Hepatocyte (in vitro differentiated cells): ENCODE data around the gene KRT85. TPM values are rescaled to one million over a fixed set of nuclear protein-coding genes. Genes with fewer than 3 reads are reported as not detected.

ENCODE experiments used
- DNase-seq: peaks from one replicate; pipeline ENCODE4 v3.0.0-alpha.2; 2016; ENCODE audit warnings: low spot score
- H2AFZ ChIP-seq: fragments of 200-600 bp; sonication (generic); 2 replicates; pipeline ENCODE4 v1.6.0; 2016; ENCODE audit warnings: antibody characterized with exemption, mild to moderate bottlenecking
- H3K27ac ChIP-seq: fragments of 200-600 bp; sonication (generic); 2 replicates; pipeline ENCODE4 v1.5.1; 2016; ENCODE audit warnings: mild to moderate bottlenecking
- H3K27me3 ChIP-seq: fragments of 200-600 bp; sonication (generic); 2 replicates; pipeline ENCODE4 v1.6.1; 2016
- H3K36me3 ChIP-seq: fragments of 200-600 bp; sonication (generic); replicated peaks from 2 replicates; pipeline ENCODE4 v1.5.1; 2016; ENCODE audit warnings: low read depth; ENCODE audit not compliant: insufficient read depth
- H3K4me1 ChIP-seq: fragments of 200-600 bp; sonication (generic); 2 replicates; pipeline ENCODE4 v1.5.1; 2016; ENCODE audit warnings: mild to moderate bottlenecking, moderate library complexity; ENCODE audit not compliant: insufficient read depth
- H3K4me2 ChIP-seq: fragments of 200-600 bp; sonication (generic); 2 replicates; pipeline ENCODE4 v1.6.0; 2016
- H3K4me3 ChIP-seq: fragments of 200-600 bp; sonication (generic); 2 replicates; pipeline ENCODE4 v1.5.1; 2016; ENCODE audit warnings: mild to moderate bottlenecking
- H3K79me2 ChIP-seq: fragments of 200-600 bp; sonication (generic); 2 replicates; pipeline ENCODE4 v1.6.0; 2017; ENCODE audit warnings: mild to moderate bottlenecking
- H3K9me2 ChIP-seq: fragments of 200-600 bp; sonication (generic); replicated peaks from 2 replicates; pipeline ENCODE4 v1.6.0; 2017; ENCODE audit warnings: mild to moderate bottlenecking; ENCODE audit not compliant: insufficient read depth
- H3K9me3 ChIP-seq: fragments of 200-600 bp; sonication (generic); 2 replicates; pipeline ENCODE4 v1.5.1; 2016; ENCODE audit warnings: low read depth, mild to moderate bottlenecking
- H4K20me1 ChIP-seq: fragments of 200-600 bp; sonication (generic); 2 replicates; pipeline ENCODE4 v1.6.0; 2016; ENCODE audit warnings: mild to moderate bottlenecking; ENCODE audit not compliant: insufficient read depth, poor library complexity, severe bottlenecking
- EZH2 ChIP-seq: fragments of 200-600 bp; sonication (generic); IDR thresholded peaks from 2 replicates; pipeline ENCODE4 v1.6.1; 2016; ENCODE audit warnings: antibody characterized with exemption, mild to moderate bottlenecking, borderline replicate concordance
- EZH2phosphoT487 ChIP-seq: fragments of 200-600 bp; sonication (generic); IDR thresholded peaks from one replicate; pipeline ENCODE4 v1.6.1; 2018; ENCODE audit warnings: antibody characterized with exemption, mild to moderate bottlenecking, low read depth, moderate library complexity; ENCODE audit not compliant: unreplicated experiment, severe bottlenecking
- WGBS: methylation state at CpG from one replicate; pipeline ENCODE4 v1.1.6; 2016; ENCODE audit warnings: low lambda C conversion rate; ENCODE audit errors: missing lambda C conversion rate; 5-methylcytosine and 5-hydroxymethylcytosine counted together
- polyA plus RNA-seq: library from polyadenylated mRNA; unstranded; fragments of >200 nt; fragmentation: Nextera tagmentation; extraction: Ambion mirVana; gene quantifications from 2 replicates; pipeline ENCODE4 v1.2.1, GENCODE V29; 2016
- total RNA-seq: library from RNA; depleted of rRNA; stranded (reverse); fragments of >200 nt; gene quantifications from 2 replicates; pipeline ENCODE4 v1.2.3, GENCODE V29; 2014
- TF ChIP-seq, protein P1 (sequence below): fragments of 200-600 bp; sonication (generic); IDR thresholded peaks from 2 replicates; pipeline ENCODE4 v1.5.1; 2016; ENCODE audit warnings: antibody characterized with exemption, mild to moderate bottlenecking; ENCODE audit not compliant: poor library complexity

The KRT85 gene
- total and polyA plus RNA-seq, 2 experiments from 2014 or later, result not detected

- no peaks in the 10 kb centered on the region for H3K9me2 ChIP-seq
- no peaks in the 10 kb centered on the region for H3K4me1 ChIP-seq
- H3K79me2 ChIP-seq, result no peaks in the 10 kb centered on the region
- H4K20me1 ChIP-seq, result no peaks in the 10 kb centered on the region
- H3K36me3 ChIP-seq, result no peaks in the 10 kb centered on the region
- no peak overlapping the region for H3K4me3 ChIP-seq
- 91% methylated on average over 3 of the region's 3 CpGs for WGBS
- H3K4me2 ChIP-seq, result no peak overlapping the region
- no peak overlapping the region for H2AFZ ChIP-seq
- no peak overlapping the region for H3K27ac ChIP-seq
- no peaks in the 10 kb centered on the region for H3K27me3 ChIP-seq
- H3K9me3 ChIP-seq, result no peaks in the 10 kb centered on the region
- no peak for DNase-seq
- no peak for TF ChIP-seq EZH2
Measured at GRCh38 chr12:52383331-52383730, 16.1 kb upstream of the KRT85 start.

- 89% methylated on average over 2 of the region's 2 CpGs for WGBS
- no peak overlapping the region for H3K27ac ChIP-seq
Measured at GRCh38 chr12:52382854-52383253, 15.6 kb upstream of the KRT85 start.

GRCh38 chr12:52381206-52381605 lies 13.9 kb upstream of the KRT85 start:
- TF ChIP-seq, protein P1, sequence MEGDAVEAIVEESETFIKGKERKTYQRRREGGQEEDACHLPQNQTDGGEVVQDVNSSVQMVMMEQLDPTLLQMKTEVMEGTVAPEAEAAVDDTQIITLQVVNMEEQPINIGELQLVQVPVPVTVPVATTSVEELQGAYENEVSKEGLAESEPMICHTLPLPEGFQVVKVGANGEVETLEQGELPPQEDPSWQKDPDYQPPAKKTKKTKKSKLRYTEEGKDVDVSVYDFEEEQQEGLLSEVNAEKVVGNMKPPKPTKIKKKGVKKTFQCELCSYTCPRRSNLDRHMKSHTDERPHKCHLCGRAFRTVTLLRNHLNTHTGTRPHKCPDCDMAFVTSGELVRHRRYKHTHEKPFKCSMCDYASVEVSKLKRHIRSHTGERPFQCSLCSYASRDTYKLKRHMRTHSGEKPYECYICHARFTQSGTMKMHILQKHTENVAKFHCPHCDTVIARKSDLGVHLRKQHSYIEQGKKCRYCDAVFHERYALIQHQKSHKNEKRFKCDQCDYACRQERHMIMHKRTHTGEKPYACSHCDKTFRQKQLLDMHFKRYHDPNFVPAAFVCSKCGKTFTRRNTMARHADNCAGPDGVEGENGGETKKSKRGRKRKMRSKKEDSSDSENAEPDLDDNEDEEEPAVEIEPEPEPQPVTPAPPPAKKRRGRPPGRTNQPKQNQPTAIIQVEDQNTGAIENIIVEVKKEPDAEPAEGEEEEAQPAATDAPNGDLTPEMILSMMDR, result no peak
- TF ChIP-seq EZH2 (no peak), EZH2phosphoT487 (no peak)
- Histone ChIP-seq H3K4me3 (no peak overlapping the region), H3K9me3 (no peaks in the 10 kb centered on the region), H3K27me3 (no peaks in the 10 kb centered on the region), H4K20me1 (no peaks in the 10 kb centered on the region), H3K4me1 (no peaks in the 10 kb centered on the region), H2AFZ (no peak overlapping the region), H3K79me2 (no peaks in the 10 kb centered on the region), H3K9me2 (no peaks in the 10 kb centered on the region), H3K27ac (no peak overlapping the region), H3K4me2 (no peak overlapping the region), H3K36me3 (no peaks in the 10 kb centered on the region)
- no peak for DNase-seq
- WGBS, result 94% methylated on average over 7 of the region's 8 CpGs

More at GRCh38 chr12:52382854-52383253, 15.6 kb upstream of the KRT85 start:
- H3K9me2 ChIP-seq, result no peaks in the 10 kb centered on the region
- no peak overlapping the region for H3K4me2 ChIP-seq
- no peaks in the 10 kb centered on the region for H3K36me3 ChIP-seq
- no peak overlapping the region for H2AFZ ChIP-seq
- H3K4me1 ChIP-seq, result no peaks in the 10 kb centered on the region
- no peaks in the 10 kb centered on the region for H3K79me2 ChIP-seq
- TF ChIP-seq EZH2, result no peak
- TF ChIP-seq, protein P1, result no peak
- no peaks in the 10 kb centered on the region for H4K20me1 ChIP-seq
- H3K9me3 ChIP-seq, result no peaks in the 10 kb centered on the region
- no peak overlapping the region for H3K4me3 ChIP-seq
- H3K27me3 ChIP-seq, result no peaks in the 10 kb centered on the region
- no peak for DNase-seq

GRCh38 chr12:52380271-52380694 lies 13.0 kb upstream of the KRT85 start:
- H3K9me2 ChIP-seq, result no peaks in the 10 kb centered on the region
- H3K27me3 ChIP-seq, result no peaks in the 10 kb centered on the region
- H3K79me2 ChIP-seq, result no peaks in the 10 kb centered on the region
- no peak for TF ChIP-seq EZH2phosphoT487
- no peak for TF ChIP-seq EZH2
- TF ChIP-seq, protein P1, result peak; percentile 45
- H3K36me3 ChIP-seq, result no peaks in the 10 kb centered on the region
- H3K9me3 ChIP-seq, result no peaks in the 10 kb centered on the region
- WGBS, result 52% methylated on average over 15 of the region's 15 CpGs
- H4K20me1 ChIP-seq, result no peaks in the 10 kb centered on the region
- H2AFZ ChIP-seq, result no peak overlapping the region
- H3K4me3 ChIP-seq, result no peak overlapping the region
- no peak overlapping the region for H3K27ac ChIP-seq
- peak; percentile 48 for DNase-seq
- H3K4me2 ChIP-seq, result no peak overlapping the region
- H3K4me1 ChIP-seq, result no peaks in the 10 kb centered on the region
